ENCODE measurements around the gene NETO2. TPM values are rescaled to one million over a fixed set of nuclear protein-coding genes. Genes with fewer than 3 reads are reported as not detected.
A peak's percentile ranks its signal among the peaks of the same experiment; 100 is the strongest.
"Not testable (repeated sequence)": the region's sequence is repeated elsewhere in the genome, so short reads cannot be mapped to it uniquely, and the experiment has no call there.

NETO2 gene
- polyA plus RNA-seq, 1 donor: 36.9 TPM

GRCh38 chr16:47137925-47138324 lies 5.8 kb downstream of the NETO2 start:
- not testable (repeated sequence) for DNase-seq

DNA sequence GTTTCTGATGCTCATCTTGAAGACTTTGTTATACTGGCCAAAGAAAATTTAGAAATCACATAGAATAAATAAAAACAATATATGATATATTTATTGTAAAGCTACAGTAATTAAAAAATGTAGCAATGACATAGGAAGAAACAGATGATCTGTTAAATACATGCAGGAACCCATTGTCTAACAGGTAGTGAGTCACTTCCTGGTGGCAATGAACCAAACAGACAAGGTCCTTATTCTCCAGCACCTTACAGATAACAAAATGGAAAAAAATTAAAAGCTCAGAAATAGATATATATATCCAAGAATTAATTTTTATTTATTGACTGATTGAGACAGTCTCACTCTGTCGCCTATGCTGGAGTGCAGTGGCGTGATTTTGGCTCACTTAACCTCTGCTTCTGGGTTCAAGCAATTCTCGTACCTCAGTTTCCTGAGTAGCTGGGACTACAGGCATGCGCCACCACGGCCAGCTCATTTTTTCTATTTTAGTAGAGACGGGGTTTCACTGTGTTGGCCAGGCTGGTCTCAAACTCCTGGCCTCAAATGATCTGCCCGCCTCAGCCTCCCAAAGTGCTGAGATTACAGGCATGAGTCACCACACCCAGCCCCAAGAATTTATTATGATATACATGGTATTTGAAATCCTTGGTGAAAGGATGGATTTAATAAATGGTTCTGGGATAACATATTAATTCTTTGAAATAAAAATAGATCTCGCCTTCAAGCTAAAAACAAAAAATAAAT lies 7.5 kb downstream of the NETO2 start:
- DNase-seq: no peak

DNA sequence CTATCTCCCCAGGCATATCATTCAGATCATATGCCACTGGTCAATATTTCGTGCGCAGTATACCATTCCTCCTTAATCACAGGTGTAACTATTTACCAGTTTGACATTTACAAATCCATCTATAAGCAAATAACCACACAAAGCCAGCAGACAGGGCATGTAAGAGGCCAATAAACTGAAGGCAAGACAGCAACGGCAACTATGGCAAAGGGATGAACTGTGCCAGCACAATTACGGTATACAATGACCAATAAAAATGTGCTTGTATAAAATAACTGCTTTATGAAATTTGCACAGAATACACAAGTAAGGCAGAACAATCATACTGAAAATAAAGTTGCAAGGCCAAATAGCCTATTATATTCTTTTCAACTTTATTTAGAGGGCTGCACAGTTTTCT lies 9.2 kb downstream of the NETO2 start:
- no peak for DNase-seq

- no peak for DNase-seq
Measured at GRCh38 chr16:47132308-47132707, 11.4 kb downstream of the NETO2 start.

DNA sequence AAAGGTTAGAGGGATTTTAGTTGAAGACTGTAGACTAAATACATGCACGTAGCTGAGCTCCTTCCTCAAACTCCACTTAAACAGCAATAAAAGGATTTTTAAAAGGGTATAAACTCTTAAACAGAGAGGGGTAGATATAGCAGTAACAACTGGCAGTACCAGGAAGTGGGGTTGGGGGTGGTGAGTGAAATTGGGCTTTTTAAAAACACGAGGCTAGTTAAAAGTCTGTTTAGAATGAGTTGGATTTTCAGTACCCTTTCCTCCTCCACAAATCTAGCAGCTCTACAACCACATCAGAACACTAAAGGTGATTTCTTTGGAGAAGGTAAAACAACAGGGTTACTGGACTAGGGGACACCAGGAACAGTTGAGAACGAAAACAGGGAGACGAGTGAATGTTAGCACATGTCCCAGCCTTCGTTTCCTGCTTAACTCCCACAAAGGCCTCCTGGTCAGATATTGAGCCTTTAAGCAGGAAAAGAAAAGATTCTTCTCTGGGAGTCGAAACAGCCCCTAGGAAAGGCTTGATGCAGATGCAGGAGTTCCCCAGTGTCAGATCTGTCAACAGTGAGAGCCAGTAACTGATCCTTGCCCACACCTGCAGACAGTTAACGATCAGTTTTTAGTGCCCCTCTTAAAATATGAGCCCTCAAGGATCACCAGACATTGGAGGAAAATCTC lies 13.8 kb downstream of the NETO2 start:
- DNase-seq: no peak

GRCh38 chr16:47127541-47127940 lies 16.2 kb downstream of the NETO2 start:
- DNase-seq: no peak

- DNase-seq: no peak
Measured at GRCh38 chr16:47125757-47126156, 18.0 kb downstream of the NETO2 start.

DNA sequence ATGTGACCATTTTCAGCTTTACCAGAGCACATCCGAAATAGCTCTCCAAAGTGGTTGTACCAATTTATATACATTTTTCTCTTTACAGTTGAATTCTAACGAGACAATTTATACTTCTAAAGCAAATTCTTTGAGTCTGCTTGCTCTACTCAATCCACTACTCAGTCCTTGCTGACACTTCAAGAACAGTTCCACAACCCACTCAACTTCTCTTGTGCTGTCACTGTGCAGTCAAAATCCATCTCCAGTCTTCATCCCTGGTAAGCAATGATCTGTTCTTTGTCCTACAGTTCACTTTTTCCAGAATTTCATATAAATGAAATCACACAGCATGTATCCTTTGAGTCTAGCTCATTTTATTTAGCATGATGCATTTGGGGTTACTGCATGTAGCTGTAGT lies 30.6 kb downstream of the NETO2 start:
- DNase-seq: no peak

DNA sequence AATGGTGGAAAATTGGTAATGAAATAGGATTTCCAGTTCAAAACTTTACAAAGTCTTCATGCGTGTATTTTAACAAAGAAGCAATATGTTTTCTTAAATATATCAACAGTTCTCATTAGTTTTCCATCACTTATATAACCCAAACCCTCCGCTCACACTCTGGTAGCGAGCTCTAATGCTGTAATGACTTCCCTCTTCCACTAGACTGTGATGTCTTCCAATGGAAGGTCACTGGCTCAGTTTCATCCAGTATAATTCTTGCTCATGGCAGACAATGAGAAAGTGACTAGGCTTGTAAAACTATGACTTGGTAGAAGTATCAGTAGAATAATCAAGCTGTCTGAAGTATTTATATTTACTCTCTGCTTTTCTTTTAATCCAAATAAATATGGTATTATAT lies 32.8 kb downstream of the NETO2 start:
- DNase-seq: no peak

GRCh38 chr16:47109361-47109760 lies 34.4 kb downstream of the NETO2 start:
- no peak for DNase-seq

DNA sequence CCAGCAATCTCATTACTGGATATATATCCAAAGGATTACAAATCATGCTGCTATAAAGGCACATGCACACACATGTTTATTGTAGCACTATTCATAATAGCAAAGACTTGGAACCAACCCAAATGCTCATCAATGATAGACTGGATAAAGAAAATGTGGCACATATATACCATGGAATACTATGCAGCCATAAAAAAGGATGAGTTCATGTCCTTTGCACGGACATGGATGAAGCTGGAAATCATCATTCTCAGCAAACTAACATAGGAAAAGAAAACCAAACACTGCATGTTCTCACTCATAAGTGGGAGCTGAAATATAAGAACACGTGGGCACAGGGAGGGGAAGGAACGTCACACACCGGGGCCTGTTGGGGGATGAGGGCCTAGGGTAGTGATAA lies 40.8 kb downstream of the NETO2 start:
- DNase-seq: not testable (repeated sequence)

DNA sequence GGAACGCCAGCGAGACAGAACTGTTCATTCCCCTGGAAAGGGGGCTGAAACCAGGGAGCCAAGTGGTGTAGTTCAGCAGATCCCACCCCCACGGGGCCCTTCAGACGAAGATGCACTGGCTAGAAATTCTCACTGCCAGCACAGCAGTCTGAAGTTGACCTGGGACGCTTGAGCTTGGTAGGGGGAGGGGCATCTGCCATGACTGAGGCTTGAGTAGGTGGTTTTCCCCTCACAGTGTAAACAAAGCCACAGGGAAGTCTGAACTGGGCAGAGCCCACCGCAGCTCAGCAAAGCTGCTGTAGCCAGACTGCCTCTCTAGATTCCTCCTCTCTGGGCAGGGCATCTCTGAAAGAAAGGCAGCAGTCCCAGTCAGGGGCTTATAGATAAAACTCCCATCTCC lies 46.6 kb downstream of the NETO2 start:
- not testable (repeated sequence) for DNase-seq

DNA sequence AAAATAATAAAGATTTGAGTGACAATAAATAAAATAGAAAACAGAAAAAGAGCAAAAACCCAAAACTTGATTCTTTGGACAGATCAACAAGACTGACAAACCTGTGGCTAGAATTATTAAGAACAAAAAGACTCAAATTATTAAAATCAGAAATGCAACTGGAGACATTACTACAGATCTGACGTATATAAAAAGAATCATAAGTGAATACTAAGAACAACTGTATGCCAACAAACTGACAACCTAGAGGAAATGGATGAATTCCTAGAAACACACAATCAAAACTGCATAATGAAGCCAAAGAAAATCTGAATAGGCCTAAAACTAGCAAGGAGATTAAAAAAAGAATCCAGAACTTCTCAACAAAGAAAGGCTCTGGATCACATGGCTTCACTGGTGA lies 47.4 kb downstream of the NETO2 start:
- DNase-seq: no peak

GRCh38 chr16:47084198-47084597 lies 59.5 kb downstream of the NETO2 start:
- no peak for DNase-seq

- DNase-seq: no peak
Measured at GRCh38 chr16:47082099-47082865, 61.5 kb downstream of the NETO2 start.

DNA sequence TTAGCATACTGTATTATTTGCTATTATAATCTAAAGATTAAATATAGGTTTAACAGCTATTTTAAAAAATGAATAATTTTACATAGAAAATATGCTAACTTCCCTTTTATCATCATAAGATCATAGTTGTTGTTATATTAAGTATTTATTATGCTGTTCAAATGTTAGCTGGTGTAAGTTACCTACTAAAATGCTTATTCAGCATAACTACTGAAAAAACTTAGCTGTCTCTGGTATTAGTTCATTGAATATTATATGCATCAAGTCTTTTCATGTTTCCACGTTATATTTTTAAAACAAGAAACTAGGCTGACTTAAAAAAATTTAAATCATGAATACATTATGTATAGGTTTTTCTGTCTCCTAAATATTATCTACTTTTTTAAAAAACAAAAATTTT lies 62.6 kb downstream of the NETO2 start:
- no peak for DNase-seq

DNA sequence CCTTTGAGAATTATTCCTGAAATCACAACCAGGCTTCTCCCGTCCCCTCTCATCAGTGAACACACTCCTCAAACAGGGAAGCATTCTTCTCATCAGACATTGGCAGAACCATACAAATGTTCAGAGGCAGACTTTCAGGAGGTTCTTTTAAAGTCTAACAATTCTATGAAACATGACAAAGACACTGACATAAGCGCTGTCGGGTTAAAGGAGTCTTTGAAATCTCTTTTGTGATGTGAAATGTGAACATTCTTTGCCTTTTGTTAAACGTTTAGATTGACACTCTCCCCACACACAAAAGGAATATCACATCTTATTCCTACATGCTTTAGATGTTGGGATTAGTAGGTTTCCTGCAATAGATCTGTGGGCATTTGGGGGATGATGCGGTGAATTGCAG lies 63.9 kb downstream of the NETO2 start:
- no peak for DNase-seq

- peak; percentile 5 for DNase-seq
Measured at GRCh38 chr16:47073223-47074155, 70.3 kb downstream of the NETO2 start.

GRCh38 chr16:47072158-47072557 lies 71.6 kb downstream of the NETO2 start:
- no peak for DNase-seq

GRCh38 chr16:47069841-47070584 lies 73.7 kb downstream of the NETO2 start:
- no peak for DNase-seq

DNA sequence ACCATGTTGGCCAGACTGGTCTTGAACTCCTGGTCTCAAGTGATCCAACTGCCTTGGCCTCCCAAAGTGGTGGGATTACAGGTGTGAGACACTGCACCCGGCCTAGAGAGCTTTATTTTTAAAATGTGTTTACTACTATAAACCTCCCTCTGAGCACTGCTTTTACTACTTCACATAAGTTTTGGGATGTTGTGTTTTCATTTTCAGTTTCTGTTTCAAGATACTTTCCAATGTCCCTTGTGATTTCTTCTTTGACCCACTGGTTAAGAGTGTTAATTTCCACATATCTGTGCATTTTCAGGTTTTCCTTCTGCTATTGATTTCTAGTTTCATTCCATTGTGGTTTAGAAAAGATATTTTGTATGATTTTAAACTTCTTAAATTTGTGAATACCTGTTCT lies 74.4 kb downstream of the NETO2 start:
- DNase-seq: no peak

All from left kidney (tissue), 2 donors.